Activated naive CD8-positive, alpha-beta T cell treated with anti-CD3 and anti-CD28 coated beads, Interleukin-2, amount 50 U/mL, for 16 hours (primary cell): Measurements from ENCODE around the gene ZFYVE28.
A peak's percentile ranks its signal among the peaks of the same experiment; 100 is the strongest.
"Not testable (repeated sequence)": the region's sequence is repeated elsewhere in the genome, so short reads cannot be mapped to it uniquely, and the experiment has no call there.

ENCODE experiments used
- DNase-seq: peaks from one replicate; pipeline ENCODE4 v3.0.0-alpha.2; 2020; ENCODE audit warnings: low read depth, low spot score

ZFYVE28 gene

DNA sequence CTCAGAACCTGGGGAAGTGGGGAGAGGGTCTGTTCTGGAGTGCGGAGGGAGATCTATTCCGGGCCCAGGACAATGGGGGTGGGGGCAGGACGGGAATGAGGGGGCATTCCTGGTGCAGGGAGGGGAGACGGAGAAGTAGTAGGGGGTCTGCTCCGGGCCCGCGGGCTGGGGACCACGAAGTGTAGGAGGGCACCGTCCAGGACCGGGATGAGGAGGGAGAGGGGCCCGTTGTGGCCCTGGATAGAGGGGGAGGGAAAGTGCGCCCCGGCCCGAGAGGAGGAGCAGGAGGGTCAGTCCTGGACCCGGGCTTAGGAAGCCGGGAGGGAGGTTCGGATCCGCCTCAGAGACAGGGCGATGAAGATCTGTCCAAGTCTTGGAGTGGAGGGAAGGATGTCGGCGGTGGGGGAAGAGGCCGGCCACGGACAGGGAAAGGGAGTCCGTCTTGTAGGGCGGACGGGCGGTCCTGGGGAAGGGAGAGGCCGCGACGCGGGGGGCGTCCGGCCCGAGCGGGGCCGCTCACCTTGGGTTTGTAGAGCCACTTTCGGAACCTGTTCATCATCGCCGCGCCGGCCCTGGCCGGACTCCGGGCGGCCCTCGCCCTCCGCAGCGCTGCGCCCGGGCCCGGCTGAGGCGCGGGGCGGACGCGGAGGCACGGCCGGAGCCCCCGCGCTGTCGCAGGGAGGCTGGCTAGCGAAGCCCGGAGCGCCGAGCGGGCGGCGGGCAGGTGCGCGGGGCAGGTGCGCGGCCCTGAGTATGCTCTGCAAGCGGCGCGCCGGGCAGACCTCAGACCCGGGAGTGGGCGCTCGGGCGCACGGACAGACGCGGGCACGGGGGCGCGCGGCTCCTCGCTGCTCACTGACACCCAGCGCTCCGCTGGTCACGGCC, at the start of gene ZFYVE28:
TSS of gene ZFYVE28 (minus strand) at position 881 of the 885 bp plus-strand sequence. CDS start at position 559, 322 bp downstream.
- no peak for DNase-seq

DNA sequence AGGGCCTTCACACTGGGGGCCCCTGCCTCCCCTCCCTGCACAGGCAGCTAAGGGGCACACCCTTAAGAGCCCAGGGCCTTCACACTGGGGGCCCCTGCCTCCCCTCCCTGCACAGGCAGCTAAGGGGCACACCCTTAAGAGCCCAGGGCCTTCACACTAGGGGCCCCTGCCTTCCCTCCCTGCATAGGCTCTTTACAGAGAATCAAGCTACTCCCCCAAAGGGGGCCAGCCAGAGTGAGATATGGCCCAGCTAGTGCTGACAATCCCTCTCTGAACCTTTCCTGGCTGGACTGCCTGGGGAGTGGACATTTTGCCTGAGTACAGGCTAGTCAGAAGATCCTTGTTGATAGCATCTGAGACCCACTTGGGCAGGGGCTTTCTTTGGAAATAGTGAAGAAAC, 47.1 kb upstream of the ZFYVE28 start:
- DNase-seq: not testable (repeated sequence)

DNA sequence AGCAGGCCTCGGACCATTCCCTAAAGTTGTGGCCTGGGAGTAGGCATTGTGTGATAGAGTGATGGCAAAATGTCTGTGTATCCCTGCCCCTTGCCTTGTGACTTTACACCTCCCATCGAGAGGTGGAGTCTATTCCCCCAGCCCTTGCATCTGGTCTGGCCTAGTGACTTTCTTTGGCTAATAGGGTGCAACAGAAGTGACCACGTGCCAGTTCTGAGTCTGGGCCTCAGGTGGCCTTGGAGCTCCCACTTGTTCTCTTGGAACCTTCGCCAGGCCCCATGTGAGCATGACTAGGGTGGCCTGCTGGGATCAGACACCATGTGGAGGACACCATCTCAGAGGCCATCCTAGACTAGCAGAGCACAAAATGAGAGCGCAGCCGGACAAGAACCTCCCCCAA, 46.6 kb upstream of the ZFYVE28 start:
- DNase-seq: no peak

DNA sequence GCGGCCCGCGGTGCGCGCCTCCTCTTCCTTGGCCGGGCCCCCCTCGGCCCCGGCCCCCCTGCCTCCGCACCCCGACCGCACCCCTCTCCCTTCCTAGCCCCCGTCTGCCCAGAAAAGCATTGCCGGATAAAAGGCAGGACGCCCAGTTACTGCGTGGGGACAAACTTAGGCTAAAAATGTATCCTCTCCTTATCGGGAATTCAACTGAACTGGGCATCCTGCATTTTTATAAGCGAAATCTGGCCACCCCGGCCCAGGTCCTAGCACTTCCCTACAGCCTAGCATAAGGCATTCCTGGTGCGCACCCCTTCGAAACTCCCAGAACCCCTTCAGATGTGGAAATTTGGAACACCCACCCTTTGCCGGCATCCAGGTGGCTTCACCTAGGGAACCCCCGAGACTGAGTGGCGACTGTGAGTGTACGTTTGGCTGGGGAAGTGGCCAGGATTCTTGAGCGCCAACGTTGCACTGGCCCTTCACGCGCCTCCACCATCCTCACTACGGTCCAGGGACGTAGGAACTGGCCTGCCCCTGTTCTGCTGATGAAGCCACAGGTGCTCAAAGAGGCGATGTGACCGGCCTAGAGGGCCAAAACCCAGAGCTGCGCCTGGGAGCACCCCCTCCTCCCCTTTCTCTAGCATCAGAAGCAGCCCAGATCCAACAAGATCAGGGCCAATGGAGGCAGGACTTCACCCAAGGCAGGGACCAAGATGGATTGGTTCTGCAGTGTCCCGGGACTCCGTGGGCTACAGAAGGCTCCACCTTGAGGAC, 44.7 kb upstream of the ZFYVE28 start:
- no peak for DNase-seq

GRCh38 chr4:2462218-2462991, 44.0 kb upstream of the ZFYVE28 start:
- DNase-seq: peak; percentile 25

DNA sequence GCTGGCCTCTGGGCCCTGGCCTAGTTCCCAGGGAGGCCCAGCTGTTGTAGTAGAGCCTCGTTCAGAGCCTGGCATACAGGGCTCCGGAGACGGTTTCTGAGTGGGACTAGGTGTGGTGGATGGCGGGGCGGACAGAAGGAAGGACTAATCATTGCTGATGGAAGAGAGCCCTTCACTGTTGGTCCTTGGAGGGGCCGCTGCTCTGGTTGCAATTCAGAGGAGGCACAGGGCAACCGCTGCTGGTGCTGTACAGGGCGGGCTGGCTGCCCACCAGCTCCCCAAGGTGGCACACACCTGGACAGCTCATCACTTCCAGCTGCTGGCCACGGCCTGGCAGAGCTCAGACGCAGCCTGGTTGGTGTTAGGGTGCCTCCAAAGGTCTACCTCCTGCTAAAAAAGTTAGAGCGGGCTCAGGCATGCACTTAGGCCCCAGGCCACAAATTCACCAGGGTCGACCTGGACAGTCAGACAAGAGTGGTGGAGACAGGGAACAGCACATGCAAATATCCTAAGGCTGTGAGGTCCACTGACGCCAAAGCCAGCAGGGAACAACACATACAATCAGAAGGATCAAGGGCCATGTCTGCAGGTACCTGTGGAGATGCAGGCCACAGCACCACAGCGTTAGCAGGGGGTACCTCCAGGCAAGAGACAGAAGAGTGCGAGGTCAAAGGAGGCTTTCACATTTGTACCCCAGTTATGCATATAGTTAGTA, 43.0 kb upstream of the ZFYVE28 start:
- no peak for DNase-seq

GRCh38 chr4:2459589-2460349, 41.3 kb upstream of the ZFYVE28 start:
- no peak for DNase-seq

DNA sequence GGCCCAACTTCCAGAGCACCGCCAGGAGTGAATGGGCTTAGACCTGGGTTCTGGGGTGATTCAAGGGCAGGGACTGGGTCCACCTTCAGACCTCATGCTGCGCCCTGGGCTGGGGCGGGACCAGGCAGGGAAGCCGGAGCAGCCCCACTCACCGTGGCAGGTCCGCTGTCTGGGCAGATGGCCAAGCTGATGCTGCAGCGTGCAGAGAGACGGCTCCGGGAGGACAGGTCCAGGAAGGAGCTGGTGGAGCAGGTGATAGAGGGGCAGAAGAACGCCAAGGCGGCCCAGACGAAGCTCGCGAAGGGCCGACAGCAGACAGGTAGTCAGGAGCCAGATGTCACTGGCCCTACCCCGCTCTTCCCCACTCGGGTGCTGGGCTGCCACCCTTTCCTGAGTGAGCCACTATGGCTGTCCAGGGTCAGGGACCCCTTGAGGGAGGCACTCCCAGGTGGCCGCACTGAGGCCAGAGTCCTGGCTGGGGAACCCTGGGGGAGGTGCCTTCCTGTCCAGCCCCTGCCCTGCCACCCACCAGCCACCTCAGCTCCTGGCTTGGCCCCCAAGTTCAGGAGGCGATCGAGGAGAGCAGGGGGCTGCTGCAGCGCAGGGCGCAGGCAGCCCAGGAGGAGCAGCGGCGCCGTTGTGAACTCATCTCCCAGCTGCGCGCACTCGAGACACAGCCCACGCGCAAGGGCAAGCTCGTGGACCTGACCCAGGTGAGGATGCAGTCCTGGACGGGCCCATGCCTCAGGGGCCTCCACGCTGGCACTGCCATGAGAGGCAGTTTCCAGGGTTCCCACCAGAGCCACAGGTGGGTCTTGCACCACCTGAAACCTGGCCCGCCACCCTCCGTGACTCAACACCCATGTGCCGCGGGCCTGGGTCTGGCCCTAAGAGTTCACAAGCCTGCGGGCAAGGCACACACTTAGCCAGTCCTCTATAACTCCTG, 40.4 kb upstream of the ZFYVE28 start:
- no peak for DNase-seq

DNA sequence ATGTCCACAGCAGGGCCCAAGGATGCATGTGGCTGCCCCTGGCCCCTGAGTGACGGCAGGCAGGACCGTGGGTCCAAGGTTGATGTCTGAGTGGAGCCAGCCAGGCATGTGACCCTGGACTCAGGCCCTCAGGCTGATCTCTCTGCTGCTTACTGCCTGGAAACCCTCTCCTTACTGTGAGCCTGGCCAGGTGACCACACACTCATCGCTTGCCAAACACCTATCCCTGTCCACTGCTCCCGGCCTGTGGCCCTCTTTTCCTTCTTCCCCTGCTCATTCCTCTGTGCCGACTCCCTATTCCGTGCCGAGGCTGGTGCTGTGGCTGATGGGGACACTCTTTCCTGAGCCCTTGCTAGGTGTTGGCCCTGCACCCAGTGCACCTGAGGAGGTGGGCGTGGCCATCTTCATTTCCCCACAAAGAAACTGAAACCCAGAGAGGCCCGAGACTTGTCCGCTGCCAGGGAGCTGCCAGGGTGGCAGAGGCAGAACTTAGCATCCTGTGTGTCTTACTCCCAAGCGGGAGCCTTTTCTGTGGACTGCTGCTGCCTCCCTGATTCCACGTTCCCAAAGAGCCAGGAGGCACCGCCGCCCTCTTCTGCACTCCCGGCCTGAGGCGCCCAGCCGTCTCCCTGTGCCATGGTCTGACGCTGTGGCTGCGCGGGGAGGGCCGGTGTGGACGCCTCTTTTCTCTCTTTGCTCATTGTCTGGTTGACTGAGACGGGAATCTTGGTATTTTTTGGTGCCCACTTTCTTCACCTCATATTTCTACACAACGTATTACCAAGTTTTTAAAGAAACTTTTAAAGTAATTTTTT, 39.2 kb upstream of the ZFYVE28 start:
- no peak for DNase-seq

DNA sequence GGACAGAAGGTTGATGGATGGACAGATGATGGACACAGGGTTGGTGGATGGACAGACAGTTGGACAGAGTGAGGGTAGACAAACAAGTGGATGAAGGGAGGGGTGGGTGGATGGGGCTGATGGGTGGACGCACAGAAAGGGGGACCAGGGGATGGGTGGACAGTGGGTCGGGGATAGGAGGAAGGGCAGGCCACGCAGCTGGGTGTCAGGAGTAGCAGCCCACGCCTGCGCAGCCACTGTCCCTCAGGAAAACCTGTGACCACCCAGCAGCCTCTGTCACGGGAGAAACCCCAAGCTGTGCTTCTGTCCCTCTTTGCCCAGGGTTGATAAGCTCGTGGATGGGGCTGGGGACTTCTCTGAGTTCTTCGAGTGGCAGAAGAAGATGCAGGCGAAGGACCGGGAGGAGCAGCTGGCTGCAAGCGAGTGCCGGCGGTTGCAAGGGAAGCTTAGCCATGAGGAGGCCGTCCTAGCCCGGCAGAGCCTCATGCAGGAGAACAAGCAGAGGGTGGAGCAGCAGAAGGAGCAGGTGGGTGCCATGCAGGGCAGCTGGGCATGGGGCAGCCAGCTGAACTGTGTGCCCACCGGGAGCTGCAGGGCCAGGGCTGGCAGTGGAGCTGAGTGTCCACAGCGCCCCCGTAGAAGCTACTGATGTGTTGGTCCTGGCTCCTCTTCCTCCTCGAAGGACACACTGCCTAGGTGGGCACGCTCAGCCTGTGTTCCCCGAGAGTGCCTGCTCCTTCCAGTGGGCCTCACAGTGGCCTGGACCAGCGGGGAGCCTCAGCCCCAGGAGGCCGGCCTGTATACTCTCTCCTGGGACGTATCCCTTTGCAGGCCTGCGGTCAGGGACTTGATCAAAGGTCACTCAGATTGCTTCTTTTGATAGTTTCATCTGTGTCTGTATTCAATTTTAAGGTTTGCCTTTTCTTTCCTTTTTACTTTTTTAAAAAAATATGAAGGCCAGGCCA, 33.7 kb upstream of the ZFYVE28 start:
- DNase-seq: no peak

GRCh38 chr4:2451036-2451520, 32.6 kb upstream of the ZFYVE28 start:
- no peak for DNase-seq

DNA sequence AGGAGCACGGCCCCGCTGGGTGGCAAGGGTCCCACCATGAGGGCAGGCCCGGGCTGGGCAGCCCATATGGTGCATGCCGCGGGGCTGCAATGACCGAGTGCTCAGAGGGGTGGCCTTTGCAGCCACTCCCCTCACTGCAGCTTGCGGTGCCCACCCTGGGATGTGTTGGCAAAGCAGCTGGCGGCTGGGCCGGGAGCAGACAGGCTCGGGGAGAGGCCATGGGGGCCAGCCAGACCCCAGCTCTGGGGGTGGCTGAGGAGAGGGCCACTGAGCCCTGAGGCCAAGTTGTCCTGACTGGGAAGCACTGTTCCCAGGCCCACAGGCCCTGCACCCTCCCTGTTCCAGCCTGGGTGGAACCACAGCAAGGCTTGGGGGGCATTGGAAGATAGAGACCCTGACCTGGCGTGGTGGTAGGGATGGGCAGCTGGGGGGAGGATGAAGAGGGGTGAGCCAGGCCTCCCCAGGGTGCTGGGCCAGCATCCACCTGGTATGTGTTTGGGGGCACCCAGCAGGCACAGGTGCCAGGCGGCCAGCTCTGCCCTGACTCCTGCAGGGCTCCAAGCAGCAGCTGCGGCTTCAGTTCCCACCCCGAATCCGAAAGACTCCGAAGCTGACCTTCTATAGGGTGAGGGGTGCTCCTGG, 32.1 kb upstream of the ZFYVE28 start:
- no peak for DNase-seq

GRCh38 chr4:2449511-2450392, 31.3 kb upstream of the ZFYVE28 start:
- DNase-seq: no peak

GRCh38 chr4:2449051-2449450, 30.6 kb upstream of the ZFYVE28 start:
- DNase-seq: no peak

- DNase-seq: no peak
These were observed 30.1 kb upstream of the ZFYVE28 start for GRCh38 chr4:2448589-2448988.
